ENCODE results near the gene REV3L.
"Not testable (repeated sequence)": the region's sequence is repeated elsewhere in the genome, so short reads cannot be mapped to it uniquely, and the experiment has no call there.

REV3L gene

DNA sequence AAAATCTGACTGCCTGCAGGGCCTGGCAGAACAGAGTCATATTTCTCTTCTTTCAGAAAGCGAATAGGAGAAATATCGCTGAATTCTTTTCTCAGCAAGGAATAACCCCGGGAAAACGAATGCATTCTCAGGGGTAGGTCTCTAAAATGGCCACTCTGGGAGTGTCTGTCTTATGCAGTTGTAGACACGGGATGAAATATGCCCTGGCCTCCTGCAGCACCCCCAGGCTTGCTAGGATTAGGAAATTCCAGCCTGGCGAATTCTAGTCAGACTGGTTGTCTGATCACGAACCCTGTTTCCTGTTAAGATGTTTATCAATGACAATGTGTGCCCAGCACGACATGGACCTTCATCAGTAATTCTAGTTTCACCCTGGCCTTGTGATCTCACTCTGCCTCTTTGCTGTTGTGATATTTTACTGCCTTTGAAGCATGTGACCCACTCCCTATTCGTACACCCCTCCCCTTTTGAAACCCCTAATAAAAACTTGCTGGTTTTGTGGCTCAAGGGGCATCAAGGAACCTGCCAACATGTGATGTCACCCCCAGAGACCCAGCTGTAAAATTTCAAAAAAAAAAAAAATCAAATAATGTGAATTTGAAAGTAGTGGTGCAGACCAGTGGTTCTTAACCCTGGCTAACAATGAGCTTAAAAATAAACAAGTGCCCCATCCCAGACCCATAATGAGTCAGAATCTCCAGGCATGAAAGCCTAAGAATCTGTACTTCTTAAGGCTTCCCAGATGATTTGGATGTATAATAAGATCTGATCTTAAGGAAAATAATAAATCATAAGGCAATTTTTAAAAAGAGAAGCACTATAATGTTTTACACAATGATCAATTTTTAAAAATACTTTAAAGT, 181.8 kb downstream of the REV3L start:
- not testable (repeated sequence) for DNase-seq (ENCODE audit: low read depth, low spot score)

DNA sequence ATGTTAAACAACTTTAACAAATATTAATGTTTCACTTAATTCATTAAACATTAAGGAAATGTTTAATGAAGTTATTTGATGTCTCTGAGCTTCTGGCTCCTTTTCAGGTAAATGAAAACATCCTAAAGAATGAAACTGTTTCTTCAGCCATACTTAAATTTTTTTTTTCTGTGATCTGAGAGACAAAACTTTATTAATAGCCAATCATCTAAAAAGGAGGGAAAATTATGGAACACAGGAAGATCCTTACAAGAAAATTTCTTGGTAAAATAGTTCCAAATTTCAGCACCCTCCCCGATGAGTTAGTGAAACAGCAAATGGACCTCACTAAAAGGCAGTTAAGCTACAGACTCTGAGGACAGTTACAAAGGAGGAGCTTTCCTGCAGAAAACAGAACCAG, 185.2 kb downstream of the REV3L start:
- DNase-seq (ENCODE audit: low read depth, low spot score) = no peak

DNA sequence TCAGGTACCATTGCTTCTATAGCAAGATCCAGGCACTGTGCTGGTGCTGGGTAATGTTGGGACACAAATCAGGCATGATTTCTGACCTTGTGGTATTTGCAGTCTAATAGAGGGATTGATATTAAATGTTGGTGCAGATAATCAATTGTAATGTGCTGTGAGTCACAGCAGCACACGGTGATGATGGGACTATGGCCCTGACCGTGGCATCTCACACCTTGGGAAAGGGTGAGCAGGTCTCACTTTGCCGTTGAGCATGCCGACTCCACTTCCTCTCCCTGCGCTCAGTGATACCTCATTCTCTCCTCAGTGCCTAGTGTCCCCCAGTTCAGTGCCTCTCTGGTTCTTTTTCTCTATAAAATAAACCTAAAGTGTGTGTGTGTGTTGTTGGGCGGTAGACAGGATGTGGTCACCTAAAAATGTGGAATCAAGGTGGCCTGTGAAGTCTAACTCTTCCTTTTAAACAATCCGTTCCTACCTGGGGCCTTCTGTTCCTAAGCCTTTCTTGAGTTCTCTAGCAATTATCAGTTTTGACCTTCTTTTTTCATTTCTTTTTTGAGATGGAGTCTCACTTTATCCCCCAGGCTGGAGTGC, 188.5 kb downstream of the REV3L start:
- DNase-seq (ENCODE audit: low read depth, low spot score) = no peak

- DNase-seq (ENCODE audit: low read depth, low spot score) = no peak
These were observed 191.4 kb downstream of the REV3L start for GRCh38 chr6:111291336-111292259.

GRCh38 chr6:111290689-111291335, 192.2 kb downstream of the REV3L start:
- DNase-seq (ENCODE audit: low read depth, low spot score) = peak; percentile 7

- not testable (repeated sequence) for DNase-seq (ENCODE audit: low read depth, low spot score)
These were observed 198.7 kb downstream of the REV3L start for GRCh38 chr6:111284356-111284755.

- DNase-seq (ENCODE audit: low read depth, low spot score) = no peak
These were observed 199.3 kb downstream of the REV3L start for GRCh38 chr6:111283707-111284106.

DNA sequence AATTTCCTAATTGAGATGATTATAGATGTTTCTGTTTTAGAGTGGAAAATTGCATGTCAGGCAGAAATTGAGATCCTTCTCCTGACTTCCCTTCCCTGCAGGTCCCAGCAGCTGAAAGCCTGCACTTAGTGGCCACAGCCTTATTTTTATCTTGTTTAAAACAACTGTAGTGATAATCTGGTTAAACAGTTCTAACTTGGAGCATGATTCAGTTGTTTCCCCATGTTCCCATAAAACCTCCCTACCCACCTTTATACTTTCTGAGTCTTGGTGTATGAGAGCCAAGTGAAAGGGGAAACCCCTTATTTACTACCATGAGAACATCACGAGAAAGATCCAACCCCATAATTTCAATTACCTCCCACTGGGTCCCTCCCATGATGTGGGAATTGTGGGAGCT, 200.5 kb downstream of the REV3L start:
- no peak for DNase-seq (ENCODE audit: low read depth, low spot score)

GRCh38 chr6:111280445-111280955, 202.5 kb downstream of the REV3L start:
- no peak for DNase-seq (ENCODE audit: low read depth, low spot score)

- DNase-seq (ENCODE audit: low read depth, low spot score) = no peak
These were observed 204.3 kb downstream of the REV3L start for GRCh38 chr6:111278731-111279130.

- DNase-seq (ENCODE audit: low read depth, low spot score) = no peak
These were observed 205.2 kb downstream of the REV3L start for GRCh38 chr6:111277819-111278218.

GRCh38 chr6:111276736-111277135, 206.3 kb downstream of the REV3L start:
- no peak for DNase-seq (ENCODE audit: low read depth, low spot score)

GRCh38 chr6:111276335-111276734, 206.7 kb downstream of the REV3L start:
- no peak for DNase-seq (ENCODE audit: low read depth, low spot score)

GRCh38 chr6:111274593-111275217, 208.3 kb downstream of the REV3L start:
- DNase-seq (ENCODE audit: low read depth, low spot score) = no peak

GRCh38 chr6:111270121-111270520, 212.9 kb downstream of the REV3L start:
- DNase-seq (ENCODE audit: low read depth, low spot score) = no peak

GRCh38 chr6:111269401-111269970, 213.5 kb downstream of the REV3L start:
- DNase-seq (ENCODE audit: low read depth, low spot score) = no peak

GRCh38 chr6:111267764-111268333, 215.2 kb downstream of the REV3L start:
- no peak for DNase-seq (ENCODE audit: low read depth, low spot score)

DNA sequence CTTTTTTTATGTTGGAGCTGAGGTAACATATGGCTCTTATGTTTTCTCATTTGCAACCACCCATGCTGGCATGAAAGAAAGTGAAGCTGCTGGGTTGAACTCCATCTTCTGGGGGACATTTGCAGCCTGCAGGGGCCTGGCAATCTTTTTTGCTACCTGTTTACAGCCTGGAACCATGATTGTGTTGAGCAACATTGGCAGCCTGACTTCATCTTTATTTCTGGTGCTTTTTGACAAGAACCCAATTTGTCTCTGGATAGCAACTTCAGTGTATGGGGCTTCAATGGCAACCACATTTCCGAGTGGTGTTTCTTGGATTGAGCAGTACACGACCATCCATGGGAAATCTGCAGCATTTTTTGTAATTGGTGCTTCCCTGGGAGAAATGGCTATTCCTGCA, 216.7 kb downstream of the REV3L start:
- no peak for DNase-seq (ENCODE audit: low read depth, low spot score)

GRCh38 chr6:111265842-111266241, 217.2 kb downstream of the REV3L start:
- no peak for DNase-seq (ENCODE audit: low read depth, low spot score)

- no peak for DNase-seq (ENCODE audit: low read depth, low spot score)
These were observed 219.2 kb downstream of the REV3L start for GRCh38 chr6:111263837-111264236.

All from smooth muscle cell of the brain vasculature (primary cell).